ENCODE results near the gene NPHP1.
"Not testable (repeated sequence)": the region's sequence is repeated elsewhere in the genome, so short reads cannot be mapped to it uniquely, and the experiment has no call there.

The NPHP1 gene

GRCh38 chr2:110205660-110206455 lies 1.0 kb upstream of the NPHP1 start:
- no peak for DNase-seq (ENCODE audit: low read depth, low spot score)
- H3K4me3 ChIP-seq (ENCODE audit: low read length) = no peak overlapping the region

GRCh38 chr2:110198016-110198415 lies 6.8 kb downstream of the NPHP1 start:
- H3K4me3 ChIP-seq (ENCODE audit: low read length) = no peak overlapping the region
- DNase-seq (ENCODE audit: low read depth, low spot score) = no peak

- H3K4me3 ChIP-seq (ENCODE audit: low read length) = no peak overlapping the region
- no peak for DNase-seq (ENCODE audit: low read depth, low spot score)
These were observed 7.4 kb downstream of the NPHP1 start for GRCh38 chr2:110197452-110197851.

GRCh38 chr2:110190169-110190568 lies 14.6 kb downstream of the NPHP1 start:
- DNase-seq (ENCODE audit: low read depth, low spot score); H3K4me3 ChIP-seq (ENCODE audit: low read length): not testable (repeated sequence)

- H3K4me3 ChIP-seq (ENCODE audit: low read length) = no peak overlapping the region
- no peak for DNase-seq (ENCODE audit: low read depth, low spot score)
These were observed 22.4 kb downstream of the NPHP1 start for GRCh38 chr2:110182449-110182848.

- H3K4me3 ChIP-seq (ENCODE audit: low read length) = no peak overlapping the region
- DNase-seq (ENCODE audit: low read depth, low spot score) = no peak
These were observed 24.8 kb downstream of the NPHP1 start for GRCh38 chr2:110180036-110180435.

- DNase-seq (ENCODE audit: low read depth, low spot score) = no peak
- no peak overlapping the region for H3K4me3 ChIP-seq (ENCODE audit: low read length)
These were observed 31.3 kb downstream of the NPHP1 start for GRCh38 chr2:110173523-110173922.

GRCh38 chr2:110172506-110172905 lies 32.3 kb downstream of the NPHP1 start:
- no peak overlapping the region for H3K4me3 ChIP-seq (ENCODE audit: low read length)
- no peak for DNase-seq (ENCODE audit: low read depth, low spot score)

- H3K4me3 ChIP-seq (ENCODE audit: low read length) = no peak overlapping the region
- DNase-seq (ENCODE audit: low read depth, low spot score) = no peak
These were observed 34.7 kb downstream of the NPHP1 start for GRCh38 chr2:110170102-110170501.

GRCh38 chr2:110167326-110168000 lies 37.4 kb downstream of the NPHP1 start:
- DNase-seq (ENCODE audit: low read depth, low spot score) = no peak

GRCh38 chr2:110166266-110166665 lies 38.5 kb downstream of the NPHP1 start:
- H3K4me3 ChIP-seq (ENCODE audit: low read length) = no peak overlapping the region
- DNase-seq (ENCODE audit: low read depth, low spot score) = no peak

More at GRCh38 chr2:110167326-110168000, 37.4 kb downstream of the NPHP1 start:
- H3K4me3 ChIP-seq (ENCODE audit: low read length) = no peak overlapping the region

GRCh38 chr2:110157153-110157793 lies 47.5 kb downstream of the NPHP1 start:
- peak; percentile 53 for DNase-seq (ENCODE audit: low read depth, low spot score)
- no peak overlapping the region for H3K4me3 ChIP-seq (ENCODE audit: low read length)

GRCh38 chr2:110154828-110155227 lies 50.0 kb downstream of the NPHP1 start:
- DNase-seq (ENCODE audit: low read depth, low spot score); H3K4me3 ChIP-seq (ENCODE audit: low read length): not testable (repeated sequence)

- not testable (repeated sequence) for H3K4me3 ChIP-seq (ENCODE audit: low read length); DNase-seq (ENCODE audit: low read depth, low spot score)
These were observed 50.6 kb downstream of the NPHP1 start for GRCh38 chr2:110154188-110154587.

- DNase-seq (ENCODE audit: low read depth, low spot score) = no peak
These were observed 51.4 kb downstream of the NPHP1 start for GRCh38 chr2:110153416-110153815.

GRCh38 chr2:110152943-110153342 lies 51.9 kb downstream of the NPHP1 start:
- H3K4me3 ChIP-seq (ENCODE audit: low read length) = no peak overlapping the region
- DNase-seq (ENCODE audit: low read depth, low spot score) = no peak

More at GRCh38 chr2:110153416-110153815, 51.4 kb downstream of the NPHP1 start:
- H3K4me3 ChIP-seq (ENCODE audit: low read length) = no peak overlapping the region

- DNase-seq (ENCODE audit: low read depth, low spot score) = no peak
- H3K4me3 ChIP-seq (ENCODE audit: low read length) = no peak overlapping the region
These were observed 55.2 kb downstream of the NPHP1 start for GRCh38 chr2:110149330-110150220.

- DNase-seq (ENCODE audit: low read depth, low spot score) = no peak
- no peak overlapping the region for H3K4me3 ChIP-seq (ENCODE audit: low read length)
These were observed 57.9 kb downstream of the NPHP1 start for GRCh38 chr2:110146945-110147332.

Data from Jurkat, Clone E6-1 (cell line).